ENCODE data around the gene UBTF. TPM values are rescaled to one million over a fixed set of nuclear protein-coding genes. Genes with fewer than 3 reads are reported as not detected.

Gene UBTF
- total RNA-seq, 1 donor from 2014 or later = 169 TPM

GRCh38 chr17:44198721-44199552, 20.5 kb downstream of the UBTF start:
- intact Hi-C loops (cut with micrococcal nuclease) = loop anchor here (1.0 to 5.0 kb wide), 2 partner anchors 12 to 853 kb away; partner anchors contain the start of gene DCAKD

DNA sequence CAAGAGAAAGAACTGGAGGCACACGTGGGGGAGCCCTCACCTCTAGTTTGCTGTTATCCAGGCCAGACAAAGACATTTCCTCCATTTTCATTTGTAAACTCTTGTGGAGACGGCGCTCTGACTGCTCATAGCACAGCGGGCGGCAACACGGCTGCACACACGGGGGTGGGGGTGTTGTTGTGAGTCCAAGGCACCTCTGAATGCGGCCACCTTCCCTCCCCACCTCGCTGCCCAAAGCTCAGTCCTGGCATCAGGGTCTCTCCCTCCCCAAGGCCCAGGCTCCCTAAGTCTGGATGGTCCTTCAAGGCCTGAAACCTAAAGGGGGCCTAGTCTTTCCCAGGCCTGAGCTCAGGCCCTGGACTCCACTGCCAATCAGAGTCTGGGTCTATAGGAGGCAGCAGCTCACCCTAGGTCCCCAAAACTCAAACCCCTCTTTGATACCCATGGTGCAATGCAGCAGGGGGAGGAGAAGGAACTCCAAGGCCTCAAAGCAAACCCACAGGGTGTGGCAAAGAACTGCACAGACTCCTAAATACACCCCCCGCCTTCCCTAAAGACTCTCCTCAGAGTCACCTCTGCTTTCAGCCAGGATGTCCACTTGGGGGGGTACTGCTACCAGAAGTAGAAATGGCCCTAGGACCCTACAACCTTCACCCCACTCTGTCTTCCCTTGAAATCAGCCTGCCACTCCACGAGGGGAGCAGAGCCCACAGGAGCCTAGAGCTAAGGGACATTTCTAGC, 21.3 kb downstream of the UBTF start:
- intact Hi-C loops (cut with micrococcal nuclease) = loop anchor here (1.0 to 5.0 kb wide), 2 partner anchors 11 to 854 kb away; partner anchors contain the start of gene DCAKD

GRCh38 chr17:44197107-44197506, 22.4 kb downstream of the UBTF start:
- intact Hi-C loops (cut with micrococcal nuclease) = loop anchor here (5.0 kb wide), 1 partner anchor 855 kb away; the partner anchor contains the start of gene DCAKD

GRCh38 chr17:44193326-44194084, 26.0 kb downstream of the UBTF start:
- intact Hi-C loops (cut with micrococcal nuclease) = no loop called here

DNA sequence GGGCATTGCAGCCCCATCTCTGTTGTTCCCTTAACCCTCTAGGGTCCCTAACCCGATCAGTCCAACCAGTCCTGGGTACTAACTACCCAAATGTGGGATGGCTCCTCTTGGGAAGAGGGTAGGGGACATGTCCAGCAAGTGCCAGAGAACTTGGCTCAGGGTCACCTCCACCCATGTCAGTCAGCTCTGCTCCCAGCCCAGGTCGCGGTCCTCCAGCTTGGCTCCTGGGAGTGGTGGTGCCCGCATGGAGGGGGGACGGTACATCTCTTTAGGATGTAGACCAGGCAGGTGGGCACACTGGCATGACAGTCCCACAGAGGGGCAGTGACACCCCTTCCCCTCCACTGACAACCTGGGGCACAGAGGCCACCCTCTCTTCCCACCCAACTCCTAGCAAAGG, 26.7 kb downstream of the UBTF start:
- intact Hi-C loops (cut with micrococcal nuclease) = no loop called here

- intact Hi-C loops (cut with micrococcal nuclease) = no loop called here
Measured at GRCh38 chr17:44191941-44192496, 27.5 kb downstream of the UBTF start.

DNA sequence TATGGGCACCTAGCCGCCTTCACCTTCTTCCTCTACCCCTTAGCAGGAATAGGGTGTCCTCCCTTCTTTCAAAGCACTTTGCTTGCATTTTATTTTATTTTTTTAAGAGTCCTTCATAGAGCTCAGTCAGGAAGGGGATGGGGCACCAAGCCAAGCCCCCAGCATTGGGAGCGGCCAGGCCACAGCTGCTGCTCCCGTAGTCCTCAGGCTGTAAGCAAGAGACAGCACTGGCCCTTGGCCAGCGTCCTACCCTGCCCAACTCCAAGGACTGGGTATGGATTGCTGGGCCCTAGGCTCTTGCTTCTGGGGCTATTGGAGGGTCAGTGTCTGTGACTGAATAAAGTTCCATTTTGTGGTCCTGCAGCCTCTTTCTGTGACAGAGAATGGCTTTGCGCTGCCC, 28.1 kb downstream of the UBTF start:
- intact Hi-C loops (cut with micrococcal nuclease) = no loop called here

DNA sequence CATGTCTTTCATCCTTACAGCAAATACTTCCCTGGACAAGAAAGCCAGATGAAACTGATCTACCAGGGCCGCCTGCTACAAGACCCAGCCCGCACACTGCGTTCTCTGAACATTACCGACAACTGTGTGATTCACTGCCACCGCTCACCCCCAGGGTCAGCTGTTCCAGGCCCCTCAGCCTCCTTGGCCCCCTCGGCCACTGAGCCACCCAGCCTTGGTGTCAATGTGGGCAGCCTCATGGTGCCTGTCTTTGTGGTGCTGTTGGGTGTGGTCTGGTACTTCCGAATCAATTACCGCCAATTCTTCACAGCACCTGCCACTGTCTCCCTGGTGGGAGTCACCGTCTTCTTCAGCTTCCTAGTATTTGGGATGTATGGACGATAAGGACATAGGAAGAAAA, 29.0 kb downstream of the UBTF start:
- intact Hi-C loops (cut with micrococcal nuclease) = no loop called here

DNA sequence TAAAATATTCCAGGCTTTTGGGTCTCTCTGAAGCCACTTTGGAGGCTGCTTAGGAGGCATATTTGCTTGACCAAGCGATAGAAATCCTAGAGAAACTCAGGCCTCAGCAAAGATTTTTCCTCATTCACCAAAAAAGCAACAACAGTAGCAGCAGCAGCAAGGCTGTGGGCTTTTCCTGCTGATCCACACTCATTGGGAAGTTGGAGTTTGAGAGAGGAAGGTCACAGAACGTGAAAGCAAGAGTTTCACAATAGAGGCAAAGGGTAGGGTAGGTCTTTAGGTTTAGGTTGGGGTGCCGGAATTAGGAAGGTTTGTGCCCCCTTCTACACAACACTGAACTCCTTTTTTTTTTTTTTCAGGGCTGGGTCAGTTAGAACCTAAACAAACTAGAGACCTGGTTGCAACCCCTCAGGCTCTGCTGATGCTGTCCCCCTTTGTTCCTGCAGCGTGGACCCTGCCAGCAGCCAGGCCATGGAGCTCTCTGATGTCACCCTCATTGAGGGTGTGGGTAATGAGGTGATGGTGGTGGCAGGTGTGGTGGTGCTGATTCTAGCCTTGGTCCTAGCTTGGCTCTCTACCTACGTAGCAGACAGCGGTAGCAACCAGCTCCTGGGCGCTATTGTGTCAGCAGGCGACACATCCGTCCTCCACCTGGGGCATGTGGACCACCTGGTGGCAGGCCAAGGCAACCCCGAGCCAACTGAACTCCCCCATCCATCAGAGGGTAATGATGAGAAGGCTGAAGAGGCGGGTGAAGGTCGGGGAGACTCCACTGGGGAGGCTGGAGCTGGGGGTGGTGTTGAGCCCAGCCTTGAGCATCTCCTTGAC, 30.7 kb downstream of the UBTF start:
- intact Hi-C loops (cut with micrococcal nuclease) = no loop called here

DNA sequence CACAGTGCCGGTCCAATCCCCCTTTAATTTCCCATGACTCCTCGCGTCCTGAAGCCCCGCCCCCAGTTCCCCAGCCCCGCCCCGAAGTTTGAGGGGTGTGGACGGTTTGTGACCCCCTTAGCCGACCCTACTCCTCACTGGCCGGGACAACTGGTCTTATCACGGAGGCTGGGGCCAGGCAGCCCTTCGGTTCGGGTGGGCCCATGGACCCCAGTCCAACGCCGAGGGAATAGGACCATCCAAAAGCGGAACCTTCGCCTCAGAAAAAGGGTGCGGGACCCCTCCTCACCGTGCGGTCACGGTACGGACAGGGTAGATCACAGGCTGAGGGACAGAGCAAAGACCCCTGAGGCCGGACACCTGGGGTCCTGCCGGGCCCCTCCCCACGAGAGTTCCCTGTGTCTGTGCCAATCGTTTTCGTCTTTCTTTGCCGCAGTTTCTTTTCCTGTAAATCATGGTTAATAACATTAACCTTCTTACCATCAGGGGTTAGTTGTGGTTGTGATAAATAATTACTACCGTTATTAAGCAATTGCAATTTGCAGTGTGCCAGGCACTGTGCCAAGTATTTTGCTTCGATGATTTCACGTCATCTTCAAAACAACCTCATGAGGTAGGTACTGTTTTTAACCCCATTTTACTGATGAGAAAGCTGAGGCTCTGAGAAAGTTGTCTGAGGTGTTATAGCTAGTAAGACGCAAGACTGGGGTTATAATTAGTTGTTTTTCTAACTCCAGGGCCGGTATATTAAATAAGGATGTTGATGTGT, 32.2 kb downstream of the UBTF start:
- intact Hi-C loops (cut with micrococcal nuclease) = loop anchor here (1.0 to 2.0 kb wide), 2 partner anchors 11 to 173 kb away; partner anchors contain the start of gene TMEM101

GRCh38 chr17:44186307-44187130, 33.0 kb downstream of the UBTF start, which contains the start of gene TMUB2:
TMUB2 (plus strand) TSS chr17:44186972; CDS start chr17:44187709, 737 bp downstream.
- intact Hi-C loops (cut with micrococcal nuclease) = loop anchor here (1.0 to 2.0 kb wide), 13 partner anchors 12 to 1131 kb away; partner anchors contain the start of genes G6PC3, HDAC5, HROB and LSM12

GRCh38 chr17:44184212-44184810, 35.2 kb downstream of the UBTF start:
- intact Hi-C loops (cut with micrococcal nuclease) = no loop called here

DNA sequence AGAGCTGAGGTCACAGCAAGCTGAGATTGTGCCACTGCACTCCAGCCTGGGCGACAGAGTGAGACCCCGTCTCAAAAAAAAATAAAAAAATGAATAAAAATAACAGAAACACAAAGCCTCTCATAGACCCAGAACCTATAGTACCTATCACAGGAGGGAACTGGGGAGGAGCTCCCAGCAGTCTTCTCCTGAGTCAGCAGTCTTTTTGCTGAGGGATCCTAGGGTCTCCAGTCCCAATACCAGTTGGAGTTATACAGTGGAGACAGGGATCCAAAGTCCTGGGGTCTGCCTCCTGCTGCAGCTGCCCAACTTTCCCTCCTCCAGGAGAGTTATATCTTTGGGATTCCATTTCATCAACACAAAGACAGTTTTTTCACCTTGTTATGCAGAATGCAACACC, 36.5 kb downstream of the UBTF start:
- intact Hi-C loops (cut with micrococcal nuclease) = no loop called here

- intact Hi-C loops (cut with micrococcal nuclease) = no loop called here
Measured at GRCh38 chr17:44178133-44178532, 41.3 kb downstream of the UBTF start.

DNA sequence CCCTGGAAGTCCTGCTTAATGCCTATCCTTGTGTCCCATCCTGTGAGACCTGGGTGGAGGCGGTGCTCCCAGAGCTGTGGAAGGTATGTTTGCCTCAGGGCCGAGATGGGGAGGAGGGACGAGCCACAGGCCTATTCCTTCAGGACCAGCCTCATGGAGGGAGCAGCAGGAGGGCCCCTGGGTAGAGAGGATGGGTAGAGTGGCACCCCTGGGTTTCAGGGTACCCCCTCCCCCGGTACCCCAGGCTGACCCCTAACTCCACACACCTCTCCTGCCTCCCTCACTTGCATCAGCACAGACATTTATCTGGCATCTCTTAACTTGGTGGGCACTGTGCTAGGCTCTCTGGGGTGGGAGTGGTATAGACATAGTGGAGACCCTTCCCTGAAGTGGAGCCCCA, 41.8 kb downstream of the UBTF start:
- intact Hi-C loops (cut with micrococcal nuclease) = no loop called here

DNA sequence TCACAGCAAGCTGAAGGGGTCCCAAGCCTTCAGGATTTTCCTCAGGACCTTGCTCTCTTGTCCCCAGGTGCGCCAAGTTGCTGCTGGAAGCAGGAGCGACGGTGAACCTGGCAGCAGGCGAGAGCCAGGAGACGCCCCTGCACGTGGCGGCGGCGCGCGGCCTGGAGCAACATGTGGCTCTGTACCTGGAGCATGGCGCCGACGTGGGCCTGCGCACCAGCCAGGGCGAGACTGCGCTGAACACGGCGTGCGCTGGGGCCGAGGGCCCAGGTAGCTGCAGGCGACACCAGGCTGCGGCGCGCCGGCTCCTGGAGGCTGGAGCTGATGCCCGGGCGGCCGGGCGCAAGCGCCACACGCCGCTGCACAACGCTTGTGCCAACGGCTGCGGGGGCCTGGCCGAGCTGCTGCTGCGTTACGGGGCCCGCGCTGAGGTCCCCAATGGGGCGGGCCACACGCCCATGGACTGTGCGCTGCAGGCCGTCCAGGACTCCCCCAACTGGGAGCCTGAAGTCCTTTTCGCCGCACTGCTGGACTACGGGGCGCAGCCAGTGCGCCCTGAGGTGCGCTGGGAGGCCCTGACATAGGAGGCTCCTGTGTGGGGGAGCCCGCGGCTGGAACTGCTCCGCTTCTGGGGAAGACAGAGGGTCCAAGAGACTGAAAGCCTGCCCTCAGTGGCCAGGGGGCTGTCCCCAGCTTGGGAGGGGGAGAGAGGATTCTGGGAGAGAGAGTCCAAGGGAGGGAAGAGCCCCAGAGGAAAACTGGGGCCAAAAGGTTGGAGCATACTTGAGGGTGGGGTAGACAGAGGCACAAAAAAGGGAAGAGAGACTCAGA, 42.6 kb downstream of the UBTF start:
- intact Hi-C loops (cut with micrococcal nuclease) = no loop called here

DNA sequence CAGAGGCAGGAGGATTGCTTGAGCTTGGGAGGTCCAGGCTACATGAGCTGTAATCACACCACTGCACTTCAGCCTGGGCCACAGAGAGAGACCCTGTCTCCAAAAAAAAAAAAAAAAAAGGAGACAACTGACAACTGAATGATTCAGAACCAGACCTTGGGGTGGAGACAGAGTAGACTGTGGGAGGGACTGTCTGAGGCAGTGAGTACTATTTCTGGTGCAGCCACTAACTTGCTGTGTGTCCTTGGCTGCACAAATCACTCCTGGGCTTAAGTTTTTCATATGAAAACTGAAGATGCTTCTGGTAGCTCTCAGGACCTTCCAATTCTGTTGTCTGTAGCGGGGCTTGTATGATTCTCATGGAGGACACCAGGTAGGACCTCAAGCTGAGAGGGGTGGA, 43.2 kb downstream of the UBTF start:
- intact Hi-C loops (cut with micrococcal nuclease) = no loop called here

All from T-helper 1 cell treated with Interleukin-12 subunit alpha and Interleukin-12 subunit beta and Interleukin-4 antibody, amounts not matched to agents 30 ng/mL and 1 ng/mL, for 36 hours (primary cell).